Adrenal gland (tissue), 5 donors: ENCODE data around the gene WDR74.

Experiments
- POLR2A ChIP-seq, 2 donors: fragments of 450-650 bp; IDR thresholded peaks; one replicate each; pipeline ENCODE4 v1.6.1; 2017; ENCODE audit warnings: antibody characterized with exemption in 2 of 2, mild to moderate bottlenecking in 2 of 2, moderate library complexity in 1 of 2
- TF ChIP-seq, protein P1 (sequence below), 6 experiments: fragments of 450-650 bp in 4 of 6; fragments of 200-600 bp in 2 of 6; sonication (generic) in 1 of 6; IDR thresholded peaks; 1 replicate in 5 of 6; 2 replicates in 1 of 6; pipeline versions ENCODE4 v1.5.1 to v1.8.0; 2016 to 2021; ENCODE audit warnings: antibody characterized with exemption in 6 of 6, mild to moderate bottlenecking in 2 of 6, moderate library complexity in 1 of 6
- donor health status: DM: no; HTN: no; CAD: no.

DNA sequence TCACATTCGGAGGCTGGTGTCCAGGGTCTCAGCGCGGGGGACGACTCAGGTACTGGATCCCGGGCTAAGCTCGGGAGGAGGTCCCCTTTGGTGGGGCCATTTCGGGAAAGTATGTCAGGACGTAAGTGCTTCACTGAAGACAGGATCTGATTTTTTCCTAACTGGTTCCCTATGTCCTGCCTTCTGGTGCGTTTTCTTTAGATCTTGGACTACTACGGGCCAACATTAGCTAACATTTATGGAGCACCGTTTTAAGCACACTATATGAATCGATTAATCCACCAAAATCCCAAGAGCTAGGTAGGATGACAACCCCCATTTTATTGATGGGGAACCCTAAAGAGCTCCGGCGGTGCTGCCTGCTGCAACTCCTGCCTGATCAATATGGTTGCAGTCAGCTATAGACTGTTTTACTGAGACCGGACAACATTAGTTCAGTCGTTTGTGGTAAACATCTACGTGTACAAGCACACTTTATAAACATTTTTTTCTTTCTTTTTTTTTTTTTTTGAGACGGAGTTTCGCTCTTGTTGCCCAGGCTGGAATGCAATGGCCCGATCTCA, 17.0 kb upstream of the WDR74 start:
- TF ChIP-seq, protein P1, sequence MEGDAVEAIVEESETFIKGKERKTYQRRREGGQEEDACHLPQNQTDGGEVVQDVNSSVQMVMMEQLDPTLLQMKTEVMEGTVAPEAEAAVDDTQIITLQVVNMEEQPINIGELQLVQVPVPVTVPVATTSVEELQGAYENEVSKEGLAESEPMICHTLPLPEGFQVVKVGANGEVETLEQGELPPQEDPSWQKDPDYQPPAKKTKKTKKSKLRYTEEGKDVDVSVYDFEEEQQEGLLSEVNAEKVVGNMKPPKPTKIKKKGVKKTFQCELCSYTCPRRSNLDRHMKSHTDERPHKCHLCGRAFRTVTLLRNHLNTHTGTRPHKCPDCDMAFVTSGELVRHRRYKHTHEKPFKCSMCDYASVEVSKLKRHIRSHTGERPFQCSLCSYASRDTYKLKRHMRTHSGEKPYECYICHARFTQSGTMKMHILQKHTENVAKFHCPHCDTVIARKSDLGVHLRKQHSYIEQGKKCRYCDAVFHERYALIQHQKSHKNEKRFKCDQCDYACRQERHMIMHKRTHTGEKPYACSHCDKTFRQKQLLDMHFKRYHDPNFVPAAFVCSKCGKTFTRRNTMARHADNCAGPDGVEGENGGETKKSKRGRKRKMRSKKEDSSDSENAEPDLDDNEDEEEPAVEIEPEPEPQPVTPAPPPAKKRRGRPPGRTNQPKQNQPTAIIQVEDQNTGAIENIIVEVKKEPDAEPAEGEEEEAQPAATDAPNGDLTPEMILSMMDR (IDR thresholded peaks at IDR 0.05): no peak
- TF ChIP-seq POLR2A (IDR thresholded peaks at IDR 0.05): no peak
